SU-DHL-6 (cell line): Measurements from ENCODE around the gene PUS1.

Source experiments
- H2AFZ ChIP-seq: fragments of 200-600 bp; sonication (generic); 2 replicates; pipeline ENCODE4 v1.6.1; 2014; ENCODE audit warnings: low read depth, mild to moderate bottlenecking, moderate library complexity, mixed read lengths, antibody characterized with exemption, low read length; ENCODE audit not compliant: severe bottlenecking
- H3F3A ChIP-seq: fragments of 200-600 bp; shearing (Covaris generic); 2 replicates; pipeline ENCODE4 v1.6.0; 2016; ENCODE audit warnings: antibody characterized with exemption, mild to moderate bottlenecking; ENCODE audit not compliant: insufficient read depth
- H3K27ac ChIP-seq: fragments of 200-600 bp; sonication (generic); 2 replicates; pipeline ENCODE4 v1.5.1; 2016; ENCODE audit warnings: low read depth, mild to moderate bottlenecking, low read length, moderate library complexity, mixed read lengths
- H3K27me3 ChIP-seq: fragments of 200-600 bp; sonication (generic), shearing (Covaris generic); 2 replicates; pipeline ENCODE4 v1.6.0; 2014; ENCODE audit warnings: mild to moderate bottlenecking, low read length
- H3K36me3 ChIP-seq: fragments of 200-600 bp; sonication (generic); 2 replicates; pipeline ENCODE4 v1.6.1; 2014; ENCODE audit warnings: mild to moderate bottlenecking, low read length, mixed read lengths
- H3K4me2 ChIP-seq: fragments of 300-600, 200-600 bp; shearing (Covaris generic), sonication (generic); 2 replicates; pipeline ENCODE4 v1.6.0; 2014; ENCODE audit warnings: low read length, low read depth, mild to moderate bottlenecking; ENCODE audit not compliant: poor library complexity, severe bottlenecking
- H3K4me3 ChIP-seq: fragments of 200-600 bp; sonication (generic); 2 replicates; pipeline ENCODE4 v1.5.1; 2014; ENCODE audit warnings: antibody characterized with exemption, low read length, mild to moderate bottlenecking, mixed read lengths; ENCODE audit not compliant: insufficient read depth, poor library complexity, severe bottlenecking
- H3K79me2 ChIP-seq: fragments of 200-600 bp; sonication (generic); 2 replicates; pipeline ENCODE4 v1.6.1; 2014; ENCODE audit warnings: mild to moderate bottlenecking, low read length, moderate library complexity; ENCODE audit not compliant: insufficient read depth
- H3K9ac ChIP-seq: fragments of 200-600 bp; sonication (generic); 2 replicates; pipeline ENCODE4 v1.7.0; 2014; ENCODE audit warnings: mild to moderate bottlenecking, low read length
- H3K9me2 ChIP-seq: fragments of 200-600 bp; sonication (generic); replicated peaks from 2 replicates; pipeline ENCODE4 v1.6.1; 2014; ENCODE audit warnings: low read length; ENCODE audit not compliant: insufficient read depth
- H3K9me3 ChIP-seq: fragments of 200-600 bp; sonication (generic); 2 replicates; pipeline ENCODE4 v1.6.1; 2014; ENCODE audit warnings: low read length, mixed read lengths; ENCODE audit not compliant: insufficient read depth
- H4K20me1 ChIP-seq: fragments of 200-600 bp; sonication (generic); 2 replicates; pipeline ENCODE4 v1.6.1; 2014; ENCODE audit warnings: low read depth, mild to moderate bottlenecking, antibody characterized with exemption, low read length, moderate library complexity, mixed read lengths
- EZH2phosphoT487 ChIP-seq: fragments of 200-600 bp; sonication (generic), shearing (Covaris generic); conservative IDR thresholded peaks from 2 replicates; pipeline ENCODE4 v1.6.1; 2018; ENCODE audit warnings: mild to moderate bottlenecking, antibody characterized with exemption, low read length, moderate library complexity, mixed read lengths
- TF ChIP-seq, protein P1 (sequence below): fragments of 200-600 bp; sonication (generic); IDR thresholded peaks from one replicate; pipeline ENCODE4 v1.5.1; 2017; ENCODE audit warnings: antibody characterized with exemption, mild to moderate bottlenecking, low read length, moderate library complexity; ENCODE audit not compliant: insufficient read depth, poor library complexity, severe bottlenecking

The PUS1 gene

GRCh38 chr12:131990066-131990979, 61.2 kb downstream of the PUS1 start:
- Histone ChIP-seq H3K27ac (no peak overlapping the region), H3K4me3 (no peak overlapping the region), H3K36me3 (peaks cover 4% of the 10 kb centered on the region; the same call in 1 of the 2 replicates), H2AFZ (no peak overlapping the region), H3K27me3 (no peaks in the 10 kb centered on the region), H3K9ac (no peak overlapping the region), H3K79me2 (no peaks in the 10 kb centered on the region), H3K4me2 (no peak overlapping the region), H3K9me3 (no peaks in the 10 kb centered on the region), H4K20me1 (no peaks in the 10 kb centered on the region), H3K9me2 (no peaks in the 10 kb centered on the region), H3F3A (no peaks in the 10 kb centered on the region)
- no peak for TF ChIP-seq EZH2phosphoT487
- TF ChIP-seq, protein P1, sequence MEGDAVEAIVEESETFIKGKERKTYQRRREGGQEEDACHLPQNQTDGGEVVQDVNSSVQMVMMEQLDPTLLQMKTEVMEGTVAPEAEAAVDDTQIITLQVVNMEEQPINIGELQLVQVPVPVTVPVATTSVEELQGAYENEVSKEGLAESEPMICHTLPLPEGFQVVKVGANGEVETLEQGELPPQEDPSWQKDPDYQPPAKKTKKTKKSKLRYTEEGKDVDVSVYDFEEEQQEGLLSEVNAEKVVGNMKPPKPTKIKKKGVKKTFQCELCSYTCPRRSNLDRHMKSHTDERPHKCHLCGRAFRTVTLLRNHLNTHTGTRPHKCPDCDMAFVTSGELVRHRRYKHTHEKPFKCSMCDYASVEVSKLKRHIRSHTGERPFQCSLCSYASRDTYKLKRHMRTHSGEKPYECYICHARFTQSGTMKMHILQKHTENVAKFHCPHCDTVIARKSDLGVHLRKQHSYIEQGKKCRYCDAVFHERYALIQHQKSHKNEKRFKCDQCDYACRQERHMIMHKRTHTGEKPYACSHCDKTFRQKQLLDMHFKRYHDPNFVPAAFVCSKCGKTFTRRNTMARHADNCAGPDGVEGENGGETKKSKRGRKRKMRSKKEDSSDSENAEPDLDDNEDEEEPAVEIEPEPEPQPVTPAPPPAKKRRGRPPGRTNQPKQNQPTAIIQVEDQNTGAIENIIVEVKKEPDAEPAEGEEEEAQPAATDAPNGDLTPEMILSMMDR, result no peak

GRCh38 chr12:131990980-131991305, 61.9 kb downstream of the PUS1 start:
- Histone ChIP-seq H3K4me2 (no peak overlapping the region), H3K9me3 (no peaks in the 10 kb centered on the region), H3K36me3 (peaks cover 4% of the 10 kb centered on the region; the same call in 1 of the 2 replicates), H3K27me3 (no peaks in the 10 kb centered on the region), H4K20me1 (no peaks in the 10 kb centered on the region), H3K27ac (no peak overlapping the region), H3K9ac (no peak overlapping the region), H3K79me2 (no peaks in the 10 kb centered on the region), H3K4me3 (no peak overlapping the region), H2AFZ (no peak overlapping the region), H3F3A (no peaks in the 10 kb centered on the region), H3K9me2 (no peaks in the 10 kb centered on the region)
- no peak for TF ChIP-seq EZH2phosphoT487
- TF ChIP-seq, protein P1, result no peak

DNA sequence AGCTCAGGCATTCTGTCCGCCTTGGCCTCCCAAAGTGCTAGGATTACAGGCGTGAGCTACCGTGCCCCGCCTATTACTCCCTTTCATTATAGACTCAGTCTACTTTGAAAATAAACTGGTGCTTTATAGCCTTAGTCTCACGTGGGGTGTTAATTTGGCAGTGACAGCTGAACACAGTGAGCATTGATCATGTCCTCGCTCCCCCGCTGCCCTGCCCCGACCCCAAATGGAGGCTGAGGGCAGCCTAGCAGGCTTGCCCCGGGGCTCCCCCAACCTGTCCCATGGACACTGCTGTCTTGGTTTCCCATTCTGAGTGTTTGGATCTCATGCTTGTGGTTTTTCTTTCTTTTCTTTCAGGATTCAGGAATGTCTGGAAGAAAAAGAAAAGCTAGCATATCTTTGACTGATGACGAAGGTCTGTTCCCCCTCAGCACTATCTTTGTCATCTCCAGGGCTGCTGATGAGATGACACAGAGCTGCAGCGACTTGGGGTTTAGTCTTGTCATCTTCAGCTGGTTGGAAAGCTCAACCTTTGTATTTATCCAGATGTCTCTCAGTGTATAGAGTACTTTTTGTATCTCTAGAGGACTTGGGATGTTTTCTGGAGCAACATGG, 62.8 kb downstream of the PUS1 start:
- no peak overlapping the region for H3K4me2 ChIP-seq
- H4K20me1 ChIP-seq, result no peaks in the 10 kb centered on the region
- no peaks in the 10 kb centered on the region for H3K27me3 ChIP-seq
- H2AFZ ChIP-seq, result no peak overlapping the region
- H3K79me2 ChIP-seq, result no peaks in the 10 kb centered on the region
- no peak overlapping the region for H3K9ac ChIP-seq
- H3K36me3 ChIP-seq, result peaks cover 7% of the 10 kb centered on the region; the same call in 1 of the 2 replicates
- no peaks in the 10 kb centered on the region for H3F3A ChIP-seq
- H3K9me2 ChIP-seq, result no peaks in the 10 kb centered on the region
- H3K9me3 ChIP-seq, result no peaks in the 10 kb centered on the region
- H3K4me3 ChIP-seq, result no peak overlapping the region
- TF ChIP-seq, protein P1, result no peak
- TF ChIP-seq EZH2phosphoT487, result no peak
- H3K27ac ChIP-seq, result no peak overlapping the region
